KMS-11 (cell line): ENCODE data around the gene CLCC1.

Source experiments
- H2AFZ ChIP-seq: fragments of 200-600 bp; sonication (generic); 2 replicates; pipeline ENCODE4 v1.6.1; 2016; ENCODE audit warnings: antibody characterized with exemption, mixed run types, low read depth
- H3K27ac ChIP-seq: fragments of 200-600 bp; sonication (generic); 2 replicates; pipeline ENCODE4 v1.6.1; 2016; ENCODE audit warnings: mild to moderate bottlenecking, mixed run types
- H3K27me3 ChIP-seq: fragments of 200-600 bp; sonication (generic); 2 replicates; pipeline ENCODE4 v1.6.1; 2017; ENCODE audit warnings: mild to moderate bottlenecking, low read depth, mixed run types, moderate library complexity; ENCODE audit not compliant: insufficient read depth
- H3K36me3 ChIP-seq: fragments of 200-600 bp; sonication (generic); 2 replicates; pipeline ENCODE4 v1.6.1; 2017; ENCODE audit warnings: mild to moderate bottlenecking, mixed run types; ENCODE audit not compliant: insufficient read depth
- H3K4me1 ChIP-seq: fragments of 200-600 bp; sonication (generic); 2 replicates; pipeline ENCODE4 v1.6.1; 2016; ENCODE audit warnings: mild to moderate bottlenecking, low read depth, mixed run types; ENCODE audit not compliant: poor library complexity, severe bottlenecking
- H3K4me2 ChIP-seq: fragments of 200-600 bp; sonication (generic); 2 replicates; pipeline ENCODE4 v1.7.0; 2016; ENCODE audit warnings: mild to moderate bottlenecking, mixed run types
- H3K4me3 ChIP-seq: fragments of 200-600 bp; sonication (generic); IDR thresholded peaks from 2 replicates; pipeline ENCODE4 v1.6.1; 2017; ENCODE audit warnings: low read depth, low read length, mixed read lengths; ENCODE audit not compliant: insufficient read depth
- H3K79me2 ChIP-seq: fragments of 200-600 bp; sonication (generic); 2 replicates; pipeline ENCODE4 v1.6.1; 2016; ENCODE audit warnings: low read depth, mixed run types; ENCODE audit not compliant: insufficient read depth
- H3K9ac ChIP-seq: fragments of 200-600 bp; sonication (generic); 2 replicates; pipeline ENCODE4 v1.6.1; 2016; ENCODE audit warnings: mild to moderate bottlenecking, mixed run types
- H4K20me1 ChIP-seq: fragments of 200-600 bp; sonication (generic); 2 replicates; pipeline ENCODE4 v1.6.1; 2016; ENCODE audit warnings: mild to moderate bottlenecking, mixed run types; ENCODE audit not compliant: insufficient read depth
- CTCF ChIP-seq: fragments of 200-600 bp; sonication (generic); conservative IDR thresholded peaks from 2 replicates; pipeline ENCODE4 v1.6.1; 2017; ENCODE audit warnings: low read depth, mild to moderate bottlenecking, antibody characterized with exemption, low read length, moderate library complexity, mixed read lengths

The CLCC1 gene

DNA sequence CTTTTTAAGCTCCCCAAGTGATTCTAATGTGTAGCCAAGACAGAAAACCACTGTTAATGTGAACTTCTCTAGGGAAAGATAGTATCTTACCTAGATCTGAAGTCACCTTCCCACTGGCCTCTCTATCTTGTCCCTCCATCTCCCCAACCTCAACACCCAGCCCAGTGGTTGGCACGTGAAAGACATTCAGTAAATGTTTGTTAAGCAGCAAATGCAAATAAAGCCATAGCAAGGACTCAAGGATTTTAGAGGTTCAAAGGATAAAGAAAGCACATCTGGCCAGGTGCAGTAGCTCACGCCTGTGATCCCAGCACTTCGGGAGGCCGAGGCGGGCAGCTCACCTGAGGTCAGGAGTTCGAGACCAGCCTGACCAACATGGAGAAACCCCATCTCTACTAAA is 9.8 kb downstream of the CLCC1 start:
- no peaks in the 10 kb centered on the region for H3K36me3 ChIP-seq
- H3K4me1 ChIP-seq: no peaks in the 10 kb centered on the region
- H3K9ac ChIP-seq: no peak overlapping the region
- no peak overlapping the region for H3K27ac ChIP-seq
- H3K4me3 ChIP-seq: no peak overlapping the region
- H3K4me2 ChIP-seq: no peak overlapping the region
- no peak for TF ChIP-seq CTCF
- no peaks in the 10 kb centered on the region for H4K20me1 ChIP-seq
- H2AFZ ChIP-seq: no peak overlapping the region
- H3K79me2 ChIP-seq: peaks cover 4% of the 10 kb centered on the region; the same call in 1 of the 2 replicates
- no peaks in the 10 kb centered on the region for H3K27me3 ChIP-seq

DNA sequence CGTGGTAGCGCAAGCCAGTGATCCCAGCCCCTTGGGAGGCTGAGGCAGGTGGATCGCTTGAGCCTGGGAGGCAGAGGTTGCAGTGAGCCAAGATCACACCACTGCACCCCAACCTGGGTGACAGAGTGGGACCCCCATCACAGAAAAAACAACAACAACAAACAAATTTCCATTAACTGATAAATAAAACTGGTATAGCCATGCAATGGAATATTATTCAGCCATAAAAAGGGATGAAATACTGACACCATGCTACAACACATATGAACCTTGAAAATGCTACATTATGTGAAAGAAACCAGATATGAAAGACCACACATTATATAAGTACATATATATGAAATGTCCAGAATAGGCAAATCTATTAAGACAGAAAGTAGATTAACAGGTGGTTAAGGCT is 12.0 kb downstream of the CLCC1 start:
- no peaks in the 10 kb centered on the region for H3K36me3 ChIP-seq
- peaks cover 6% of the 10 kb centered on the region for H3K4me1 ChIP-seq
- H3K27me3 ChIP-seq: no peaks in the 10 kb centered on the region
- H3K79me2 ChIP-seq: peaks cover 4% of the 10 kb centered on the region; the same call in 1 of the 2 replicates
- H3K9ac ChIP-seq: no peak overlapping the region
- no peak overlapping the region for H2AFZ ChIP-seq
- no peak for TF ChIP-seq CTCF
- no peaks in the 10 kb centered on the region for H4K20me1 ChIP-seq
- no peak overlapping the region for H3K4me3 ChIP-seq
- H3K27ac ChIP-seq: no peak overlapping the region
- H3K4me2 ChIP-seq: no peak overlapping the region

DNA sequence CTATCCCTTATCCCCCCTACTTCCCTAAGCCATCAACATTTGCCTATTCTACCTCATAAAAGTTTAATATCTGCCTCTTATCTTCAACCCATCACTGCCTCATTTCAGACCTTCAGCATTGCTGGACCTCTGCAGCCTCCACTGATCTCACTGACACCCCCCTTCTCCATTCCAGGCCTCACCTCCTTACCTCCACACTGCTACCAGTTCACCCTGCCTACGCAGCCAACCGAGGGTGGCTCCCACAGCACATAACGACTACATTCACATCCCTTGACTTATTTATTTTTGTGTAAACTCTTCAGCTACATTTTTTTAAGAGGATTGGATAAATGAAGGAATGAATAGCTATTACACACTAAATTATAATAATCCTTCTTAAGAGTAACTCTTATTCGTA is 14.2 kb downstream of the CLCC1 start:
- no peak overlapping the region for H2AFZ ChIP-seq
- H3K36me3 ChIP-seq: no peaks in the 10 kb centered on the region
- H3K27ac ChIP-seq: no peak overlapping the region
- no peak for TF ChIP-seq CTCF
- no peak overlapping the region for H3K4me2 ChIP-seq
- H3K4me1 ChIP-seq: peaks cover 6% of the 10 kb centered on the region
- no peaks in the 10 kb centered on the region; the same call in 1 of the 2 replicates for H3K79me2 ChIP-seq
- H4K20me1 ChIP-seq: no peaks in the 10 kb centered on the region
- H3K4me3 ChIP-seq: no peak overlapping the region
- H3K27me3 ChIP-seq: no peaks in the 10 kb centered on the region
- H3K9ac ChIP-seq: no peak overlapping the region

DNA sequence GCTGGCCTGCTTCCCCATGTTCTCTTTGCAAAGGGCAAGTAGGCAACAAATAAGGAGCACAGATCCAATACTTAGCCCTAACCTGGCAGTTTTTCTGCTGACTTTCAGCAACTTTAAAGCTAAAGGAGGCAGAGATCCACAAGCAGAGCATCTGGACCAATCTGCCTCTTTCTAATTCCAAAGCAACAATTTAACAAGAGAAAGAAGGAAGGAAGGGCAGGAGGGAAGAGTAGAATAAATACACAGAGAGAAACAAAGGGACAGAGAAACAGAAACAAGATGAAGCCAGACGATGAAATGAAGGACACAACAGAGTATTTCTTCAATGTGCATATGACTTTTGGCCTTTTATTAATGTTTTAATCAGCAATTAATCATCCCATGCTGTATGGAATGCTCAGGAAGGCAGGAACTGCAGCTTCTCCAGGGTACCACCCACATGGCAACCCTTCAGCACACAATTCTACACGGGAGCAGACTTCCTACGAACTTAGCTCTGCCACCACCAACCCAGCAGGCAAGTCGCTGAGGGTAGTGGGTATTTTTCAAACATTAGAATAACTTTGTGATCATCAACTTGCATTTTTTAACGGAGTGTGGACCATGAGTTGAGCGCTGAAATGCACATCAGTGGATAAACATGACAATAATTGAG is 15.3 kb downstream of the CLCC1 start:
- no peaks in the 10 kb centered on the region for H3K27me3 ChIP-seq
- H3K9ac ChIP-seq: no peak overlapping the region
- no peak overlapping the region for H3K27ac ChIP-seq
- no peaks in the 10 kb centered on the region for H3K36me3 ChIP-seq
- H4K20me1 ChIP-seq: no peaks in the 10 kb centered on the region
- no peak overlapping the region for H2AFZ ChIP-seq
- no peak overlapping the region for H3K4me3 ChIP-seq
- H3K4me2 ChIP-seq: no peak overlapping the region
- TF ChIP-seq CTCF: no peak
- peaks cover 6% of the 10 kb centered on the region for H3K4me1 ChIP-seq
- H3K79me2 ChIP-seq: no peaks in the 10 kb centered on the region; the same call in 1 of the 2 replicates
